Mesothelial cell of epicardium (in vitro differentiated cells): ENCODE measurements around the gene MUS81. TPM values are rescaled to one million over a fixed set of nuclear protein-coding genes. Genes with fewer than 3 reads are reported as not detected.

ENCODE experiments used
- DNase-seq, 2 experiments: peaks; one replicate each; pipeline ENCODE4 v3.0.0; 2021; ENCODE audit warnings: low spot score in 2 of 2; ENCODE audit not compliant: unreplicated experiment in 2 of 2
- H3K27ac Mint-ChIP-seq: 2 replicates; pipeline ENCODE4 v1.8.0; 2021; ENCODE audit warnings: mixed read lengths
- H3K27me3 Mint-ChIP-seq: 2 replicates; pipeline ENCODE4 v1.8.0; 2021; ENCODE audit warnings: low read depth, mixed read lengths
- H3K36me3 Mint-ChIP-seq: 2 replicates; pipeline ENCODE4 v1.8.0; 2021; ENCODE audit warnings: mixed read lengths
- H3K4me1 Mint-ChIP-seq: 2 replicates; pipeline ENCODE4 v1.8.0; 2021; ENCODE audit warnings: mixed read lengths
- H3K4me3 Mint-ChIP-seq: 2 replicates; pipeline ENCODE4 v1.8.0; 2021; ENCODE audit warnings: mild to moderate bottlenecking, moderate library complexity, mixed read lengths
- H3K9me3 Mint-ChIP-seq: 2 replicates; pipeline ENCODE4 v1.8.0; 2021; ENCODE audit warnings: mixed read lengths
- total RNA-seq: library from RNA; stranded (reverse); gene quantifications from 3 replicates; pipeline ENCODE4 v1.2.1, GENCODE V29; 2021
- TF ChIP-seq, protein P1 (sequence below): fragments of 200-600 bp; sonication (generic); IDR thresholded peaks from one replicate; pipeline ENCODE4 v1.5.0; 2021; ENCODE audit warnings: antibody characterized with exemption; ENCODE audit not compliant: unreplicated experiment

MUS81 gene
- total RNA-seq, 1 donor from 2014 or later, result 73.7 TPM

DNA sequence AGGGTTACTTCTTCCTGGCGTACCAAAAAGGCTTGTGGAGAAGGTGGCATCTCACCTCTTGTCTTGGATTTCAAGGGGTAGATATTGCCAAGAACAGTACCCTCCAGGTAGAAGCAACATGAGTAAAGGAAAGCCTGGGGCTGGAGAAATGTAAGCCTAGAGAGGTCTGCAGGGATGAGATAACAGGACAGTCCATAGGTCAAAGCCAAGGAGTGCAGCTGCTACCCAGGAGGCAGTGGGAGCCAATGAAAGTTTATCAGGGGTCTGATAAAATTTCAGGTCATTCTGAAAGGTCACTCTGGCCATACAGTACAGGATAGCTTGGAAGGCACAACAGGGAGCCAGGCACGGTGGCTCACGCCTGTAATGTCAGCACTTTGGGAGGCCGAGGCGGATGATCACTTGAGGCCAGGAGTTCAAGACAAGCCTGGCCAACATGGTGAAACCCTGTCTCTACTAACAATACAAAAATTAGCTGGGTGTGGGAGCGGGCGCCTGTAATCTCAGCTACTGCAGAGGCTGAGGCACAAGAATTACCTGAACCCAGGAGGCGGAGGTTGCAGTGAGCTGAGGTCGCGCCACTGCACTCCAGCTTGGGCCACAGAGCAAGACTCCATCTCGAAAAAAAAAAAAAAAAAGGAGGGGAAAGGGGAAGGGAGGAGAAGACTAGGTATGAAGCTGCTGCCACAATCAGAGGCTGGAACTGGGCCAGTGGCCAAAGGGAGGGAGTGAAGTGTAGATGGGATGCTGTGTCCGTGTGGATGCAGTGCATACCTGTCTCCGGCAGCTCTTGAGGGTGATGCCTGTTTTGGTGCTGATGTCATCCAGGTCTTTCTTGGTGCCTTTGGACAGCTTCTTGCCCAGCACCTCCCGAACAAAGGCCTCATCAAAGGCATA lies 26.8 kb downstream of the MUS81 start:
- Mint-ChIP-seq H3K4me1 (peaks cover 42% of the 10 kb centered on the region), H3K27ac (peak overlapping the region; percentile 96), H3K4me3 (peak overlapping the region; percentile 97), H3K36me3 (peaks cover 16% of the 10 kb centered on the region), H3K9me3 (no peaks in the 10 kb centered on the region), H3K27me3 (peaks cover under 1% of the 10 kb centered on the region)
- TF ChIP-seq, protein P1, sequence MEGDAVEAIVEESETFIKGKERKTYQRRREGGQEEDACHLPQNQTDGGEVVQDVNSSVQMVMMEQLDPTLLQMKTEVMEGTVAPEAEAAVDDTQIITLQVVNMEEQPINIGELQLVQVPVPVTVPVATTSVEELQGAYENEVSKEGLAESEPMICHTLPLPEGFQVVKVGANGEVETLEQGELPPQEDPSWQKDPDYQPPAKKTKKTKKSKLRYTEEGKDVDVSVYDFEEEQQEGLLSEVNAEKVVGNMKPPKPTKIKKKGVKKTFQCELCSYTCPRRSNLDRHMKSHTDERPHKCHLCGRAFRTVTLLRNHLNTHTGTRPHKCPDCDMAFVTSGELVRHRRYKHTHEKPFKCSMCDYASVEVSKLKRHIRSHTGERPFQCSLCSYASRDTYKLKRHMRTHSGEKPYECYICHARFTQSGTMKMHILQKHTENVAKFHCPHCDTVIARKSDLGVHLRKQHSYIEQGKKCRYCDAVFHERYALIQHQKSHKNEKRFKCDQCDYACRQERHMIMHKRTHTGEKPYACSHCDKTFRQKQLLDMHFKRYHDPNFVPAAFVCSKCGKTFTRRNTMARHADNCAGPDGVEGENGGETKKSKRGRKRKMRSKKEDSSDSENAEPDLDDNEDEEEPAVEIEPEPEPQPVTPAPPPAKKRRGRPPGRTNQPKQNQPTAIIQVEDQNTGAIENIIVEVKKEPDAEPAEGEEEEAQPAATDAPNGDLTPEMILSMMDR, result no peak
- DNase-seq, result no peak

DNA sequence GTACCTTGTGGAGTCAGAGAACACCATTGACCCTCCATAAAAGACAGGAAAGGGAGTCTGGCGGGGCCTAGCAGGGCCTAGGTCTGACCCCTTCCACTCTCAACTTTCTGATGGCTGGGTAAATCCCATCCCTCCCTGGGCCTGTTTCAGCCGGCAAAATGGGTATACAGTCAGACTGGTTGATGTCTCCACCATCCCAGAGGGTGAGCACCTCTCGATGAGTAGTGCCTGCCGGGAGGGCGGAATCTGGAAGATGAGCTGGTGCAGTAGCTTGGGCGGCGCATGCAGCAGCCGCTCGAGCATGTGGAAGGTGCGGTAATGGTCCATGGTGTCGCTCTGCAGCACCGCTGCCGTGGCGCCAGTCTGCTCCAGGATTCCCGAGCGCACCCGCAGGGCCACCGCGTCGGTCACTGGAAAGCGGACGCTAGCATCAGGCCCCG lies 27.5 kb downstream of the MUS81 start:
- Mint-ChIP-seq H3K4me3 (peak overlapping the region; percentile 97), H3K9me3 (no peaks in the 10 kb centered on the region), H3K27ac (peak overlapping the region; percentile 96), H3K27me3 (peaks cover 7% of the 10 kb centered on the region), H3K4me1 (peaks cover 49% of the 10 kb centered on the region), H3K36me3 (peaks cover 16% of the 10 kb centered on the region)
- TF ChIP-seq, protein P1, result no peak
- no peak for DNase-seq

DNA sequence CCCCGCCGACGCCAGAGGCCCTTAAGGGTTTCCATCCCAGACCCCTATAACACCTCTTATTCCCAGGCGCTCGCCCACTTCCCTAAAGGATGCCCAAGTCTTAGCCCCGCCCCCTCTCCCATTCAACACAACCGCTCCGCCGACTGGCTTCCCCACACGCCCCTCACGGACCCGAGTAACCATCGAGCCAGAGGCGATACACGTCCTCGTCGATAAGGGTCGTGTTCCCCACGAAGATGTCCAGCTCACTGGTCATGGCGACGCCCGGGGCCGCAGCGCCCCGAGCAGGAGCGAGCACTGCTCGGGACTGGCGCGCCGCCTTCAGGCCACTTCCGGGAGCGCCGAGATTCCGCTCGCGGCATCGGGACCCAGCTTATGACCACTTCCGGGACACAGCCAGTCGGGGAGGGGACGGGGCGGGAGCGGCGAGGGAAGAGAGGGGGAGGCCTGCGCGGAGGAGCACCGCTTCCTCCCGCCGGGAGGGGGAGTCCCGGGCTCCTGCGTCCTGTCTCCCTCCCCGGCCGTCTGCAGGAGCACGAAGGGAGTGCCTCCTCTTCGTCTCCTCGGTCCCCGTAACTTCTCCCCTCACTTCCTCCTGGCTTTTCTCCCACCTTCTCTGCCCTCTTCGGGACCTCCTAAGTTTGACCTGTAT lies 28.1 kb downstream of the MUS81 start, which contains the start of gene FIBP:
Gene FIBP (minus strand): TSS at position 309 of the 652 bp plus-strand sequence. CDS start 53 bp downstream, at position 256.
- peak; percentile 96 for DNase-seq
- peaks cover 50% of the 10 kb centered on the region for H3K4me1 Mint-ChIP-seq
- no peaks in the 10 kb centered on the region for H3K9me3 Mint-ChIP-seq
- H3K4me3 Mint-ChIP-seq, result peak within 1 kb of the TSS; percentile 97
- peaks cover 16% of the 10 kb centered on the region for H3K36me3 Mint-ChIP-seq
- peak within 1 kb of the TSS; percentile 96 for H3K27ac Mint-ChIP-seq
- H3K27me3 Mint-ChIP-seq, result peaks cover 7% of the 10 kb centered on the region
- TF ChIP-seq, protein P1, result peak; percentile 91

DNA sequence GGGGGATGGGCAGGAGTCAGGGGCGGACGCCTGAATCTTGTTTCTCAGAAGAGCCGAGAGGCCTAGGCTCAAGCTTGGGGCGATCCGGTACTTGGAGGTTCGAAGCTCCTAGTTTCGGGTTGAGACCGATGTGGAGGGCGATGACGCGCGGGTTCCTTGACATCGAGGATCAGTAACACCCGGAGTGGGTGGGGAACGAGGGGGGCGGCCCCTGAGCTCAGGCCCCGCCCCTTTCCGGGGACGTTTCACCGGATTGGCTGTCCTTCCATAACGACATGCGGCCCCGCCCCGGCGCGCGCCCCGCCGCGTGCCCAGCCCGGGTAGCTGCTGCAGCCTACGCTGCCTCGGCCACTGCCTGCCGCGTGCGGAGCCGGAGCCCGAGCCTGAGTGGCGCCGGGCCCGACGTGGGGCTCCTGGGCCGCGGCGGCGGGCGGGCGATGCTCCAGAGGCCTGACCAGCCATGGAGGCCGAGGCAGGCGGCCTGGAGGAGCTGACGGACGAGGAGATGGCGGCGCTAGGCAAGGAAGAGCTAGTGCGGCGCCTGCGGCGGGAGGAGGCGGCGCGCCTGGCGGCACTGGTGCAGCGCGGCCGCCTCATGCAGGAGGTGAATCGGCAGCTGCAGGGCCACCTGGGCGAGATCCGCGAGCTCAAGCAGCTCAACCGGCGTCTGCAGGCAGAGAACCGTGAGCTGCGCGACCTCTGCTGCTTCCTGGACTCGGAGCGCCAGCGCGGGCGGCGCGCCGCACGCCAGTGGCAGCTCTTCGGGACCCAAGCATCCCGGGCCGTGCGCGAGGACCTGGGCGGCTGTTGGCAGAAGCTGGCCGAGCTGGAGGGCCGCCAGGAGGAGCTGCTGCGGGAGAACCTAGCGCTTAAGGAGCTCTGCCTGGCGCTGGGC lies 30.3 kb downstream of the MUS81 start, which contains the start of gene CCDC85B:
Gene CCDC85B (plus strand): TSS at position 350 of the 895 bp plus-strand sequence. CDS start 111 bp downstream, at position 461.
- Mint-ChIP-seq H3K4me1 (peaks cover 46% of the 10 kb centered on the region), H3K9me3 (no peaks in the 10 kb centered on the region), H3K27ac (peak within 1 kb of the TSS; percentile 96), H3K36me3 (peaks cover 6% of the 10 kb centered on the region), H3K4me3 (peak within 1 kb of the TSS; percentile 97), H3K27me3 (peaks cover 12% of the 10 kb centered on the region)
- TF ChIP-seq, protein P1, result peak; percentile 35
- DNase-seq, result peak; percentile 94 to 97
